ENCODE results near the gene PAX5. TPM values are rescaled to one million over a fixed set of nuclear protein-coding genes. Genes with fewer than 3 reads are reported as not detected.

The PAX5 gene
- polyA plus RNA-seq, 1 of the 3 experiments (the other 2 are of a cell fraction), result 0.05 TPM

- Histone ChIP-seq H3K36me3 (replicated peaks in 1 of 2; ENCODE audit: control insufficient read depth in 1 of 2, insufficient read depth in 2 of 2, low read length in 1 of 2) (no peaks in the 10 kb centered on the region), H2AFZ (ENCODE audit: low read depth) (no peak overlapping the region), H4K20me1 (ENCODE audit: insufficient read depth) (no peaks in the 10 kb centered on the region), H3K9me2 (no peaks in the 10 kb centered on the region), H3K4me2 (no peak overlapping the region), H3K27ac (ENCODE audit: low read depth in 2 of 2, low read length in 1 of 2) (no peak overlapping the region), H3K9ac (no peak overlapping the region), H3K27me3 (ENCODE audit: insufficient read depth) (peaks cover 10% of the 10 kb centered on the region), H3K79me2 (ENCODE audit: insufficient read depth) (no peaks in the 10 kb centered on the region), H3K4me3 (ENCODE audit: low read depth in 2 of 2, low read length in 1 of 2) (no peak overlapping the region), H3K4me1 (ENCODE audit: control insufficient read depth in 1 of 2, insufficient read depth in 2 of 2, low read depth in 1 of 2, low read length in 1 of 2) (no peaks in the 10 kb centered on the region), H3F3A (replicated peaks; ENCODE audit: insufficient read depth) (no peaks in the 10 kb centered on the region), H3K9me3 (no peaks in the 10 kb centered on the region)
- TF ChIP-seq YY1 (IDR thresholded peaks at IDR 0.05; ENCODE audit: low read depth), result no peak
- TF ChIP-seq FOXM1 (IDR thresholded peaks at IDR 0.05; ENCODE audit: low read depth), result no peak
- no peak for TF ChIP-seq SMC3 (IDR thresholded peaks at IDR 0.05; ENCODE audit: low read depth, low read length)
- no peak for TF ChIP-seq RCOR1 (IDR thresholded peaks at IDR 0.05; ENCODE audit: low read length)
- no peak for TF ChIP-seq EP300 (IDR thresholded peaks at IDR 0.05; ENCODE audit: borderline replicate concordance in 1 of 2, low read depth in 1 of 2, low read length in 1 of 2)
- TF ChIP-seq REST (IDR thresholded peaks at IDR 0.05; ENCODE audit: low read depth, low read length), result no peak
- no peak for TF ChIP-seq RXRA (IDR thresholded peaks at IDR 0.05; ENCODE audit: borderline replicate concordance, low read depth)
- no peak for TF ChIP-seq NFIC (IDR thresholded peaks at IDR 0.05; ENCODE audit: borderline replicate concordance)
- no peak for DNase-seq
- ChIA-PET POLR2A (no interaction called here), CTCF (interaction anchor here (1.0 kb wide), 1 partner anchor 15 kb away, joined by 3 read pairs; no protein-coding TSS in a partner anchor)
- WGBS (ENCODE audit: low lambda C conversion rate), result 60% methylated on average over 3 of the region's 3 CpGs
These were observed 219.0 kb downstream of the PAX5 start for GRCh38 chr9:36815023-36815422.

- H3K79me2 ChIP-seq (ENCODE audit: insufficient read depth), result no peaks in the 10 kb centered on the region
- H4K20me1 ChIP-seq (ENCODE audit: insufficient read depth), result no peaks in the 10 kb centered on the region
- H3K4me2 ChIP-seq, result no peak overlapping the region
- no peak overlapping the region for H2AFZ ChIP-seq (ENCODE audit: low read depth)
- no peaks in the 10 kb centered on the region for H3K9me3 ChIP-seq
- peaks cover 1% of the 10 kb centered on the region for H3K27me3 ChIP-seq (ENCODE audit: insufficient read depth)
- DNase-seq, result no peak
- no peaks in the 10 kb centered on the region for H3K9me2 ChIP-seq
- no peak overlapping the region for H3K9ac ChIP-seq
- H3K4me3 ChIP-seq (ENCODE audit: low read depth in 2 of 2, low read length in 1 of 2), result no peak overlapping the region
- no peak overlapping the region for H3K27ac ChIP-seq (ENCODE audit: low read depth in 2 of 2, low read length in 1 of 2)
- POLR2A ChIA-PET, result no interaction called here
- TF ChIP-seq USF1 (IDR thresholded peaks at IDR 0.05; ENCODE audit: borderline replicate concordance, low read depth) (no peak), IRF3 (IDR thresholded peaks at IDR 0.05; ENCODE audit: low read depth, low read length) (no peak), RCOR1 (IDR thresholded peaks at IDR 0.05; ENCODE audit: low read length) (no peak), FOXM1 (IDR thresholded peaks at IDR 0.05; ENCODE audit: low read depth) (no peak), POLR2AphosphoS5 (IDR thresholded peaks at IDR 0.05; ENCODE audit: low read depth, low read length) (no peak), RXRA (IDR thresholded peaks at IDR 0.05; ENCODE audit: borderline replicate concordance, low read depth) (no peak), CTCF (IDR thresholded peaks at IDR 0.05) (no peak), FOSL2 (IDR thresholded peaks at IDR 0.05; ENCODE audit: borderline replicate concordance, low read depth) (no peak), TAF1 (IDR thresholded peaks at IDR 0.05; ENCODE audit: borderline replicate concordance, low read depth, low read length) (no peak), JUND (IDR thresholded peaks at IDR 0.05) (no peak), GATA2 (CRISPR knock-in tag; IDR thresholded peaks at IDR 0.05) (no peak), GABPA (IDR thresholded peaks at IDR 0.05; ENCODE audit: low read depth) (no peak), MAX (IDR thresholded peaks at IDR 0.05; ENCODE audit: low read depth) (no peak), NFIC (IDR thresholded peaks at IDR 0.05; ENCODE audit: borderline replicate concordance) (no peak)
- CTCF ChIA-PET, result no interaction called here
- no peaks in the 10 kb centered on the region for H3K4me1 ChIP-seq (ENCODE audit: control insufficient read depth in 1 of 2, insufficient read depth in 2 of 2, low read depth in 1 of 2, low read length in 1 of 2)
- H3K36me3 ChIP-seq (replicated peaks in 1 of 2; ENCODE audit: control insufficient read depth in 1 of 2, insufficient read depth in 2 of 2, low read length in 1 of 2), result no peaks in the 10 kb centered on the region
- 52% methylated on average over 10 of the region's 10 CpGs for WGBS (ENCODE audit: low lambda C conversion rate)
- H3F3A ChIP-seq (replicated peaks; ENCODE audit: insufficient read depth), result no peaks in the 10 kb centered on the region
These were observed 220.9 kb downstream of the PAX5 start for GRCh38 chr9:36813154-36813553.
